Left ventricle myocardium superior (tissue), 1 donor: ENCODE data around the gene NBPF1. TPM values are rescaled to one million over a fixed set of nuclear protein-coding genes. Genes with fewer than 3 reads are reported as not detected.
A peak's percentile ranks its signal among the peaks of the same experiment; 100 is the strongest.
"Not testable (repeated sequence)": the region's sequence is repeated elsewhere in the genome, so short reads cannot be mapped to it uniquely, and the experiment has no call there.

Experiments used
- ATAC-seq: fragments of 200-7000 bp; cut with Tn5 transposase; one replicate; pipeline ENCODE4 v1.9.1; 2020; ENCODE audit warnings: mild to moderate bottlenecking, moderate library complexity
- DNase-seq: peaks from one replicate; pipeline ENCODE4 v3.0.0-alpha.2; 2020
- intact Hi-C: fragments of 100-400 bp; cut with micrococcal nuclease; formaldehyde crosslinking; loops from one replicate; pipeline ENCODE4 v1.11.0; 2022
- long read RNA-seq: library from polyadenylated mRNA; unstranded; transcript quantifications from one replicate; pipeline ENCODE4 v2.0.0, GENCODE V29; 2021
- total RNA-seq: library from RNA; stranded (reverse); fragmentation: NEBNext Ultra II Directional; extraction: Animal tissue kit (Norgen Biotek cat#: 25700); gene quantifications from one replicate; pipeline ENCODE4 v1.2.1, GENCODE V29; 2021
- donor health status: DM: no; HTN: yes; CAD: no; lungs with severe emphysema.

Gene NBPF1
- 12.2 TPM for total RNA-seq
- long read RNA-seq, partial matches to known transcripts = 2 of 12 reads
- long read RNA-seq, other reads (novel, unspliced or antisense) = 8 of 12 reads

DNA sequence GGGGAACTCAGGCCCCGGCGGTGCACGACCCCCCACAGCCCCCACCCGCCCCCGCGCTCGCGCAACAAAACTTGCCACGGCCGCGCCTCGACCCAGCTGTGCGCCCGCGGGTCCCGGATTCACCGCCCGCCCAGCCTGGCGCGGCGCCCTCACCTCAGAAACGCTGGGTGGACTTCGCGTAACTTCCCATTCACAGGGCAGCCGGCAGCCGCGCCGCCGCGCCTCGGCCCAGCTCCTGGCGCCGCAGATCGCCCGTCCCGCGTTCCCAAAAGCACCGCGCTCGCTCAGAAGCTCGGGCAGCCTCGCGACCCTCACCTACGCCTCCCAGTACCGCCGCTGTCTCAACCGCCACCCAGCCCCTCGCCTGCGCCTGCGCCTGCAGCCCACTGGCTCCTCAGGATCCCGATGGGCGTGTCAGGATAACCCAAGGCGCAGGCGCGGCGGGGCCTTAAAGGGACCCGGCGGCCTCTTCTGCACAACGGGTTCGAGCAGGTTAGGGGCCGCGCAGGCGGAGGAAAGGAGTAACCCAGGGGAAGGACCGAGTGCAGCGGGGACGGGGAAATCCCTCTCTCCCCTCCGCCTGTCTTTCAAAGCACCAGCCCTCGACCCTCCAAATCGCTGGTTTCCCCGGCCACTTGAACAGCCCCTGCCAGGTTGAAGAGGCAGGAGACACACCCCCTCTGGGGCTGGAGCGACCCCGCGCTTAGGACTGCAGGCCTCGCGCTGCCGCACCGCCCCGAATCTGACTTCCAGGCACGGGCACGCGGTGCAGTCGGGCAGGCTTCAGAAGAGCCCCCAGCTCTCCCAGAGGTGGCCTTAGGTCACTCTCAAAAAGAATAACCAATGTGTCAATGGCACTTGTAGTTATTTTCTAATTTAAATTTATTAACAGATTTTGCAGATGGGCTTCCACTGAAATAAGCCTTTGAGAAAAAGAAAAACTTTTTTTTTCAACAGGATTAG lies at the start of gene NBPF1:
TSS of gene NBPF1 (minus strand) at position 380 of the 963 bp plus-strand sequence.
- intact Hi-C loops = no loop called here
- ATAC-seq (peak; percentile 99), DNase-seq (peak; percentile 98)

DNA sequence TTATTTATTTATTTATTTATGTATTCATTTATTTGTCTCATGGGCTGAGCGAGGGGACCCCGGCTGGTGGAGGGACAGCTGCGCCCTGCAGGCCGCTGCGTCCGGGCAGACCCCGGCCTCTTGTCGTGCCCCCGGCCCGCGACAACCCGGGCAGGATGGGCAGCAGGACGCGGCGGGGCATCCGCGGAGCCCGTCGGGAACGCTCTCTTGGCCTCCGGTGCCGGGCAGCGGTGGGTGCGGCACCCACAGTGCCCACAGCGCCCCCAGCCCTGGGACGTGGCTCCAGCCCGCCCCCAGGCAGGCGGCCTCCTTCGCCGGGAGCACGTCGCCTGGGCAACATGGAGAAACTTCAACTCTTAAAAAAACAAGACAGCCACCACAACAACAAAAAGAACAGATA lies 44.9 kb upstream of the NBPF1 start:
- DNase-seq, intact Hi-C loops, ATAC-seq: not testable (repeated sequence)

DNA sequence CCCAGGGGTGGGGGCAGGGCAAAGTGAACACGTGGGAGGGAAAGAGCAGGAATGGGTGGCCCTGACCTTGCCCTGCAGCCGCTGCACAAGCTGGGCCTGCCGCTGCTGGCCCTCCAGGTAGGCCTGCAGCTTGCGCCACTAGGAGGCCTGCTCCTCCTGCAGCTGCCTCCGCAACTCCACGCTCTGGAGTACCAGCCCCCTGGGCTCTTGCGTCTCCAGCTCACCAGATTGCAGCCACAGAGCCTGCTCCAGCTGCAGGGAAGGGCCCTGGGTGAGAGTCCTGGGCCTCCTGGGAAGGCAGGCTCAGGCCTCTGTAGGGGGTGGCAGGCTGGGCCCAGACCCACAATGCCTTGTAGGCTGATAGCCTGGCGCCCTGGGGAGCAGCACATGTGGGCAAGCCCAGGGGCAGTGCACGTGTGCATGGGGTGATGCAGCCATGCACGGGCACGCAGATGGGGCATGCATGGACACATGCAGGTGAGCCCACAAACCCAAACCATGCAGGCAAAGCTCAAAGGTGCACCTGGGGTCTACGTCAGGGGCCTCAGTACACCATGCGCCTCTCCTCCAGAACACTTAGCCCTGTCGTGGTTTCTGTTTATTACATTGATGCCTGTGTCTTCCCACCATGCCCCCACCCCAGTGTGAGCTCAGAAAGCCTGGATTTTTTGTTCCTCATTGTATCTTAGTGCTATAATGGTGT lies 43.8 kb upstream of the NBPF1 start:
- intact Hi-C loops, ATAC-seq, DNase-seq: not testable (repeated sequence)

DNA sequence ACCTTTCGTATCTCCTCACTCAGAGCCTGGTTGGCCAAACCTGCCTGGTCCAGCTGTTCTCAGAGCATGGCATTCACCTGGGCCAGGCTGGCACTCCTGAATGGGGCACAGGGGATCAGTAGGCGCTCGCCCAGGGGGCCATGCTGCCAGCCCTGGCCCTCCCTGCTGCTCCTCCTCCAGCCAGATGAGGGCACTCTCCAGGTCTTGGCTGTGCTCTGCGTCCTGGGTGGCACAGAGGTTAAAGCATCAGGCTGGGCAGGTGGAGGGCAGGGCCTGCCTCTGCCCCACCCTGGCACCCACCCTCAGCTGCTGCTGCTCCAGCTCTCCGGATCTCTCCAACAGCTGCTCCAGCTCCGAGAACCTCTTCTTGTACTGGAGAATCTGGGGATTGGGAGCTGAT lies 43.2 kb upstream of the NBPF1 start:
- ATAC-seq, intact Hi-C loops: not testable (repeated sequence)

DNA sequence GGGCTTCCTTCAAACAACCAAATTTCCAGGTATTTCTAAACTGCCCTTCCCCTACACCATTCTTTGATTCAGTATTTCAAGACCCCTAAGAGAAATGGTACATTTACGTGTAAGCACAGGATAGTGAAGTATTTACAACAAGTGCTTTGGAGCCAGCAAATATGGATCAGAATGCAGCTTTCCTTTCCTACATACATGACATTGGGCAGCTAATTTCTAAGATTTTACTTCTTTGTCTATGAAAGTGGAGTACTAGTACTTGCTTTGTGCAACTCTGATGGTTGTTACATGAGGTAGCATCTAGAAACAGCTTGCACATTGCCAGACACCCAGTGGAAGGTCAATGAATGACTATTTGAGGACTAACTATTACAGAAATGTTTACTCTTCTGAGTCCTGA lies 38.2 kb upstream of the NBPF1 start:
- intact Hi-C loops, ATAC-seq, DNase-seq: not testable (repeated sequence)

More for the DNA sequence above, 43.2 kb upstream of the NBPF1 start:
- not testable (repeated sequence) for DNase-seq

DNA sequence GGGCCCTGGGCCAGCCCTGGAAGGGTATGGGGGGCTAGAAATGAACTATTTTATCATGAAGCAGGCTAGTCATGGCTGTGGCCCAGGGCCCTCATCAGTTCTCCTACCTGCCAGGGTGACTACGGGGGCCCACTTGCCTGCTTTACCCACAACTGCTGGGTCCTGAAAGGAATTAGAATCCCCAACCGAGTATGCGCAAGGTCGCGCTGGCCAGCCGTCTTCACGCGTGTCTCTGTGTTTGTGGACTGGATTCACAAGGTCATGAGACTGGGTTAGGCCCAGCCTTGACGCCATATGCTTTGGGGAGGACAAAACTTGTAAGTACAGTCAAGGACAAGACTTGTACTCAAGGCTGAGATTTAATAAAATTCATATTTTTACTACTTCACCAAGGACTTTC lies 36.6 kb upstream of the NBPF1 start:
- intact Hi-C loops, ATAC-seq: not testable (repeated sequence)
- DNase-seq = peak; percentile 22

DNA sequence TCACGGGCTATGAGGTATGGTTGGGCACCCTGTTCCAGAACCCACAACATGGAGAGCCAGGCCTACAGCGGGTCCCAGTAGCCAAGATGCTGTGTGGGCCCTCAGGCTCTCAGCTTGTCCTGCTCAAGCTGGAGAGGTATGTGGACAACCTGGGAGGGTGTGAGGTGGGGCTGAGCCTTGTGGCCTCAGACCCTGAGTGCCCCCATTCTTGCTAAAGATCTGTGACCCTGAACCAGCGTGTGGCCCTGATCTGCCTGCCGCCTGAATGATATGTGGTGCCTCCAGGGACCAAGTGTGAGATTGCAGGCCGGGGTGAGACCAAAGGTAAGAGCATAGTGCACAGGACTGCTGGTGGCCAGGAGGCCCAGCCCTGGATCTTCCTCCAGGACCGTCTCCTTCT lies 36.0 kb upstream of the NBPF1 start:
- intact Hi-C loops, ATAC-seq: not testable (repeated sequence)
- peak; percentile 23 for DNase-seq

DNA sequence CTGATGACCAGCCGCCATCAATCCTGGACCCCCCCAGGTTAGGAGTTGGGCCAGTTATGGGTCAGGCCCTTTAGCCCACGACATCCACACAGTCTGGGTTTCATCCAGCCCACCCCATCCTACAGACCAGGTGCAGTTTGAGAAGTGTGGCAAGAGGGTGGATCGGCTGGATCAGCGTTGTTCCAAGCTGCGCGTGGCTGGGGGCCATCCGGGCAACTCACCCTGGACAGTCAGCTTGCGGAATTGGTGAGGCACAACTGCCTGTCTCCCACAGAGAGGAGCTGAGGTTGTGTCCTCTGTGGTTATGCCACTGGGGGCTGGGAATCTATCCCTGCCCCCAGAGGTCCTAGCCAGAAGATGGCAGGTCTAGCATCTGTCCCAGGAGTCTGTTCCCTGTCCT lies 35.4 kb upstream of the NBPF1 start:
- ATAC-seq, intact Hi-C loops: not testable (repeated sequence)
- peak; percentile 20 for DNase-seq

DNA sequence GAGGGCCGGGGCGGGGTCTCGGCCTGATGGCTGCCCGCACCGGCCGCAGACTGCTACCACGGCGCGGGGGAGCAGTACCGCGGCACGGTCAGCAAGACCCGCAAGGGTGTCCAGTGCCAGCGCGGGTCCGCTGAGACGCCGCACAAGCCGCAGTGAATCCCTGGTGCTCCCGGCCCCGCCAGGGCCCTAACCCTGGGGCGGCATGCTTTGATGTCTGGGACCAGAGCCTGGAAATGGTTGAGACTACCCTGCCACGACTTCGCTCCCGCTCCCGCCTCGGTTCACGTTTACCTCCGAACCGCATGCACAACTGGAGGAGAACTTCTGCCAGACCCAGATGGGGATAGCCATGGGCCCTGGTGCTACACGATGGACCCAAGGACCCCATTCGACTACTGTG lies 34.9 kb upstream of the NBPF1 start:
- ATAC-seq, intact Hi-C loops: not testable (repeated sequence)
- peak; percentile 30 for DNase-seq

DNA sequence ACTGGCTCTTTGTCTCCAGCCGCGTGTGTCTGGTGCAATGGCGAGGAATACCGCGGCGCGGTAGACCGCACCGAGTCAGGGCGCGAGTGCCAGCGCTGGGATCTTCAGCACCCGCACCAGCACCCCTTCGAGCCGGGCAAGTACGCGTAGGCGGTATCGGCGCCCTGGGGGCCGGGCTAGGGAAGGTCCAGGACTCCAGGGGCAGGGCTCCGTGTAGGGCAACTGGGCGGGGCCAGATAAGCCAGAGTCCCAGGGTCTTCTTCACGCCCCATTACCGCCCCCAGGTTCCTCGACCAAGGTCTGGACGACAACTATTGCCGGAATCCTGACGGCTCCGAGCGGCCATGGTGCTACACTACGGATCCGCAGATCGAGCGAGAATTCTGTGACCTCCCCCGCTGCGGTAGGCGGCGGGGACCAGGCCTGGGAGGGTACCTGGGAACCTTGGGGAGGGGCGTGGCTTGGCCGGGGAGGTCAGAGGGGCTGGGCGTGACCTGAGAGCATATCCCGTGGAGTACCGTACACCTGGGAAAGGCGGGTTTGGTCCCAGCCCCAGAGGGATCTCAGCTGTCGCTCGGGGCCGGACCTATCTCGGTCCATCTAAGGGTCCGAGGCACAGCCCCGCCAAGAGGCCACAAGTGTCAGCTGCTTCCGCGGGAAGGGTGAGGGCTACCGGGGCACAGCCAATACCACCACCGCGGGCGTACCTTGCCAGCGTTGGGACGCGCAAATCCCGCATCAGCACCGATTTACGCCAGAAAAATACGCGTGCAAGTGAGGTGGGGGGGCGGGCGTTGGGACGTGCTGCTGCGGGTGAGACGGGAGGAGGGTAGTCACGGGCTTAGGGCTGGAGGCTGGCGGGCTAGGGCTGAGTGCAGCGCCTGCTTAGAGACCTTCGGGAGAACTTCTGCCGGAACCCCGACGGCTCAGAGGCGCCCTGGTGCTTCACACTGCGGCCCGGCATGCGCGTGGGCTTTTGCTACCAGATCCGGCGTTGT lies 34.1 kb upstream of the NBPF1 start:
- ATAC-seq (peak; percentile 7), DNase-seq (peak; percentile 35)
- intact Hi-C loops = not testable (repeated sequence)

DNA sequence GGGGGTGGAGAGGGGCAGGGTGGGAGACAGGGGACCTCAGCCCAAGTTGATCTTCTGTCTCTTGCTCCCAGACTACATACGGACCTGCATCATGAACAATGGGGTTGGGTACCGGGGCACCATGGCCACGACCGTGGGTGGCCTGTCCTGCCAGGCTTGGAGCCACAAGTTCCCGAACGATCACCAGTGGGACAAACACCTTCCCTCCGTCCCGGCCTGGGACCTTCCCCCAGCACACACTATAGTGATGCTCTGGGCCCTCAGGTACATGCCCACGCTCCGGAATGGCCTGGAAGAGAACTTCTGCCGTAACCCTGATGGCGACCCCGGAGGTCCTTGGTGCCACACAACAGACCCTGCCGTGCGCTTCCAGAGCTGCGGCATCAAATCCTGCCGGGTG lies 33.4 kb upstream of the NBPF1 start:
- DNase-seq, ATAC-seq, intact Hi-C loops: not testable (repeated sequence)

DNA sequence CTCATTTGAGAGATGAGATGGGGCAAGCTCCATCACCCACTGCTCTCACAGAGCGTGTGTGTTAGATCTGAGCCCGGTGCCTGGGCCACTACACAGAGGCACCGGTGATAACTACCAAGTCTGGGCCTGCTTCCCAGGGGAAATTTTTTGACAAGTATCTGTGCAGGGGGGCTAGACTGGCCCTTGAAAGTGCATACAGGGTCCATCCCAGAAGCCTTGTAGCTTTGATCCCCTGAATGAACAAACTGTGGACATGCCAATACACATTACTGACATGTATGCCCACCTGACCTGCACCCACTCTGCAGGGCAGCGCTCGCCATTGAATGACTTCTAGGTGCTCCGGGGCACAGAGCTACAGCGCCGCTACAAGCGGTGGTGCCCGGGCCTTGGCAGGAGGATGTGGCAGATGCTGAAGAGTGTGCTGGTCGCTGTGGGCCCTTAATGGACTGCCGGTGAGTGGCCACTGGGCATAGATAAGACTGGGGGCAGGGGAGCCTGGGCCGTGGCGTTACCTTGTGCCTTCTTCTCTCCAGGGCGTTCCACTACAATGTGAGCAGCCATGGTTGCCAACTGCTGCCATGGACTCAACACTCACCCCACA lies 32.8 kb upstream of the NBPF1 start:
- ATAC-seq = not testable (repeated sequence)

DNA sequence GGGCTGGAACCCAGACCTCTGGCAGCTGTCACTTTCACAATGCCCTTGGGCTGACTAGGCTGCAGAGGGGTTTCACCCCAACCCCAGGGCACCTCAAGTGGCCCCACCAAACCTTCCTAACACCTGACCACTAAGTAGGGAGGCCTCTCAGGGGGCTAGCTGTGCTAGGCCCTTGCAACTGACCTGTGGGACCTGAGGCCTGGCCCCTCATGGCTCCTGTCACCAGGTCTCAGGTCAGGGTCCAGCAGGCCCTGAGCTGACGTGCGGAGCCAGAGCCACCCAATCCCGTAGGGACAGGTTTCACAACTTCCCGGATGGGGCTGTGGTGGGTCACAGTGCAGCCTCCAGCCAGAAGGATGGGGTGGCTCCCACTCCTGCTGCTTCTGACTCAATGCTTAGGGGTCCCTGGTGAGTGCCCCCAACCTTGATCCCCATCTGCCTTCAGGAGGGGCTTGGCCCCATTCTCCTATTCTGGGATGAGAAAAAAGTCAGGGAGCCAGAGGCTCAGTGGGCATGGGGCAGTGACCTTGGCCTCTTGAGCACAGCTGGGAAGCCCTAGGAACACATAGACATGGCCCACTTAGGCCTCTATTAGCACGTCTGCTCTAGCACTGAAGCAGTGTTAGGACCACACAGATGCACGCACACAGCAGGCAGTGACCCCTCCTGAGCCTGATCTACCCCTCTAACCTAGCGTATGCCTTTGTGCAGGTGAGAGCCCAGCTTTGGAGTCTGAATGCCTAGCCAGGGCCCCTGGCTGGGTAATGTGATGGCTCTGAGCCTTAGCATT lies 32.1 kb upstream of the NBPF1 start:
- ATAC-seq, intact Hi-C loops: not testable (repeated sequence)
- peak; percentile 37 for DNase-seq

More for the DNA sequence above, 32.8 kb upstream of the NBPF1 start:
- intact Hi-C loops = not testable (repeated sequence)
- DNase-seq = peak; percentile 29

DNA sequence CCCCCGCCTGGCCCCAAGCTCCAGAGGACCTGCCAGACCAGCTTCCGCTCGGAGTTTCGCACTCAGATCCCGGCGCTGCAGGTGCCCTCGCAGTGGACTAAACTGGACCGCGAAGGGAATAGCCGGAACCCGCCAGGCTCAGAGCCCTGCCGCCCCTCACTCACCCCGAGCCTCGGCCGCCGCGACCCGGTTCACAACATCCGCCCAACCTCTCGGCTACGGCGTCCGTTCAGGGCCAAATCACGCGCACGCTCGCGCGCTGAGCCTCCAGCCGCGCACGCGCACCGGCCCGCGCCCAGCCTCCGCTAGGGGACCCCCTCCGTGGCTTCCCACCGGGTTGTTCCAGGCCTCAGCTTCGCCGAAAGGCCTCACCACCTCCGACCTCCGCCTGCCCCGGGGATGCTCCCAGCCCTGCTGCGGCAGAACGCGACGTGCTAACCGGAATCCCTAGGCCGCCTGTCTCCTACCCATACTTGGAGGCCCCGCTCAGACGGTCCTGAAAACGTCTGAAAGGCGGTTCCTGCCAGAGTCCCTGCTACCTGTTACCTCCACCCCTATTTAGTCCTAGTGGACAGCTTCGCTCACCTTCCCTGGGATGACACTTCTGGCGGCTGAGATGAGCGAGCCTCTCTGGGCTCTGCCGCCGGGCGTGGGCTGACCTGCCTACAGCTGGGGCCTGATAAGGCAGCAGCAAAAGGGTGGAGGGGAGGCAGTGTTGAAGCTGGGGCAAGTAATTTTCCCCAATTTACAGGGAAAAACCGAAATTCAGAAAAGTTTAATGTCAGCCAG lies 31.3 kb upstream of the NBPF1 start:
- intact Hi-C loops = not testable (repeated sequence)
- peak; percentile 100 for DNase-seq
- ATAC-seq = peak; percentile 95

DNA sequence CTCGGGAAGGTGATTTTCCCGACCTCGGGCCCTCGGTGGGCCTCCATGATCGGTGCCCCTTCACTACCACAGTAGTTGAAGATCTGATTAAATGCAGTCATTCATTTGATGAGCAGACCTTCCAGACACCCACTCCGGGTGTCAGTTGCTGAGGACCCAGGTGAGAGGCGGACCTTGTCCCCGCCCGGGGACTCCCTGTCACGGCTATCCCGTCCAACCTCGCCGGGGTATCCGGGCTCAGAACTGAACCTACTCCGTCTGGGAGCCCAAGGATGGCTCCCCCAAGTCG lies 30.8 kb upstream of the NBPF1 start:
- DNase-seq (no peak), ATAC-seq (peak; percentile 40)
- intact Hi-C loops = no loop called here

DNA sequence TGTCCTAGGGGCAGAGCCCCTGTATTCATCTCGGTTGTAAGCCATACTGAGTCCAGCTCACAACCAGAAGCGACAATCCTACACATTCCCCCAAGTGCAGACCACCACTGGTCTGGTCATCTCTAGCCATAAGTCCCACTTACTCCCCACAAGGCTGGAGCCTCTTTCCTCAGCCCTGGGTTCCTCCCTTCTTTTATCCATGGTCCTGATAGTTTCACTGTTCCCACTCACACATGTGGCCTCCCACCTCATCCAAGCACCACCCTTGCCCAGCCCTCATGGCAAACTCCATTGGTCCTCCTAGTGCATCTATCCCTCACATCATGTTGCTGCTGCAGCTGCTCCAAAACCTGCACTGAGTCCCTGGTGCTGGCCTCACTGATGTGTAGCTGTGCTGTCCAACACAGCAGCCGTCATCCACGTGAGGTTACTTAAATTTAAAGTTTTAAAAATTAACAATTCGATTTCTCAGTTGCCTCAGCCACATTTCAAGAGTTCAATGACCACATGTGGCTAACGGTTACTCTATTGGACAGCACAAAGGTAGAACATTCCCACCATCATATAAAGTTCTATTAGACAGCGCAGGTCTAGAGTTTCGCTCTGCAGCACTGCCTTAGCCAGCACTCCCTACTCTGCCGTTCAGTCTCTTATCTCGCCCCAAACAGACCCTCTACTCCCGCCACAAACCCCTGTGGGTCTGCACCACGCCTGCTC lies 30.3 kb upstream of the NBPF1 start:
- ATAC-seq, intact Hi-C loops: not testable (repeated sequence)
- DNase-seq = peak; percentile 30
